Measurements from ENCODE around the gene ERFE. TPM values are rescaled to one million over a fixed set of nuclear protein-coding genes. Genes with fewer than 3 reads are reported as not detected.

ERFE gene
- total and polyA plus RNA-seq, 2 of the 4 experiments (the other 2 are of a cell fraction), result 1.3 to 3.5 TPM

GRCh38 chr2:238151628-238152235, 7.0 kb upstream of the ERFE start:
- intact Hi-C loops (cut with micrococcal nuclease), result no loop called here

More at GRCh38 chr2:238151628-238152235, 7.0 kb upstream of the ERFE start:
- Histone ChIP-seq H3K9me1 (ENCODE audit: insufficient read depth, low read length) (0 out of 2 replicates have a peak, but pooled peaks cover 7% of the 10 kb centered on the region), H2AK5ac (ENCODE audit: low read depth, low read length) (0 out of 2 replicates have a peak overlapping the region, but pooled peaks have one; percentile 4), H4K5ac (ENCODE audit: low read depth, low read length) (no peak overlapping the region; the same call in 1 of the 2 replicates), H4K91ac (ENCODE audit: insufficient read depth, low read depth, low read length) (no peak overlapping the region), H3K36me3 (ENCODE audit: control insufficient read depth, insufficient read depth, low read length) (no peaks in the 10 kb centered on the region), H3K23ac (ENCODE audit: low read depth, low read length) (no peak overlapping the region), H3K14ac (replicated peaks; ENCODE audit: low read depth, low read length) (no peak overlapping the region), H3K9ac (ENCODE audit: low read depth, low read length) (no peak overlapping the region), H2BK20ac (ENCODE audit: low read depth, low read length) (no peak overlapping the region), H3K79me1 (ENCODE audit: low read depth in 1 of 2, low read length in 2 of 2) (no peaks in the 10 kb centered on the region), H2BK15ac (ENCODE audit: low read depth, low read length) (no peak overlapping the region), H2AK9ac (replicated peaks; ENCODE audit: low read depth, low read length, poor library complexity) (no peak overlapping the region), H3K4me2 (ENCODE audit: low read depth, low read length) (no peak overlapping the region), H3K4me3 (ENCODE audit: insufficient read depth, low read depth, low read length) (no peak overlapping the region), H4K8ac (ENCODE audit: low read depth in 2 of 2, low read length in 2 of 2) (no peak overlapping the region), H3K18ac (ENCODE audit: low read depth, low read length) (no peak overlapping the region; the same call in 1 of the 2 replicates), H3K4ac (ENCODE audit: low read depth, low read length) (no peak overlapping the region), H3K9me3 (ENCODE audit: control insufficient read depth, insufficient read depth, low read length) (no peaks in the 10 kb centered on the region), H2BK120ac (ENCODE audit: low read depth, low read length) (no peak overlapping the region), H3K27me3 (ENCODE audit: control insufficient read depth, insufficient read depth, low read length) (no peaks in the 10 kb centered on the region), H4K20me1 (ENCODE audit: insufficient read depth, low read length) (no peaks in the 10 kb centered on the region), H2BK5ac (ENCODE audit: low read depth, low read length, poor library complexity, severe bottlenecking) (no peak overlapping the region), H3K56ac (ENCODE audit: extremely low read depth, insufficient read depth, low read length) (no peak overlapping the region), H3K27ac (ENCODE audit: insufficient read depth, low read length) (no peak overlapping the region), H2AFZ (replicated peaks; ENCODE audit: low read length, poor library complexity) (peak overlapping the region; percentile 41), H3K4me1 (ENCODE audit: control insufficient read depth, insufficient read depth, low read length) (peaks cover 10% of the 10 kb centered on the region)
- BruUV-seq (replicated peaks), result no TSS peak
- TF ChIP-seq MXI1 (IDR thresholded peaks at IDR 0.05; ENCODE audit: borderline replicate concordance, low read depth, low read length) (no peak), MAZ (IDR thresholded peaks at IDR 0.05; ENCODE audit: borderline replicate concordance, low read depth, low read length) (no peak), CTCF (conservative IDR thresholded peaks at IDR 0.05; ENCODE audit: low read depth, low read length) (no peak), MAFK (IDR thresholded peaks at IDR 0.05; ENCODE audit: low read depth, low read length) (no peak), RAD21 (IDR thresholded peaks at IDR 0.05; ENCODE audit: low read length) (no peak), BHLHE40 (IDR thresholded peaks at IDR 0.05; ENCODE audit: low read depth, low read length) (no peak), RCOR1 (IDR thresholded peaks at IDR 0.05; ENCODE audit: insufficient replicate concordance, low read length) (no peak), SMC3 (IDR thresholded peaks at IDR 0.05; ENCODE audit: low read depth, low read length) (no peak), USF2 (IDR thresholded peaks at IDR 0.05; ENCODE audit: low read depth, low read length) (no peak), CHD1 (IDR thresholded peaks at IDR 0.05; ENCODE audit: low read depth, low read length) (no peak), FOS (IDR thresholded peaks at IDR 0.05; ENCODE audit: low read depth, low read length) (no peak), ELK1 (IDR thresholded peaks at IDR 0.05; ENCODE audit: borderline replicate concordance, low read depth, low read length) (no peak), POLR2A (IDR thresholded peaks at IDR 0.05; ENCODE audit: low read depth, low read length) (no peak), NFE2L2 (IDR thresholded peaks at IDR 0.05; ENCODE audit: low read depth, low read length) (no peak), CEBPB (IDR thresholded peaks at IDR 0.05; ENCODE audit: low read depth, low read length) (no peak), RFX5 (IDR thresholded peaks at IDR 0.05; ENCODE audit: low read depth, low read length) (no peak)
- ChIA-PET CTCF (no interaction called here), POLR2A (ENCODE audit: unreplicated experiment) (no interaction called here)
- 100% methylated on average over 2 of the region's 16 CpGs; no CpG with 5 or more reads in 1 of the 2 experiments for WGBS, 2 experiments (ENCODE audit: extremely low coverage in 2 of 2, insufficient read length in 1 of 2)
- ATAC-seq (ENCODE audit: low read depth) (no peak), DNase-seq (no peak)
- dilution Hi-C loops (cut with HindIII; ENCODE audit: low sequenced_read_pairs, unreplicated experiment) (no loop called here), in situ Hi-C loops (cut with MboI; ENCODE audit: low sequenced_read_pairs) (no loop called here)

Measured in IMR-90 (cell line).